ENCODE data around the gene PSME3IP1.

DNA sequence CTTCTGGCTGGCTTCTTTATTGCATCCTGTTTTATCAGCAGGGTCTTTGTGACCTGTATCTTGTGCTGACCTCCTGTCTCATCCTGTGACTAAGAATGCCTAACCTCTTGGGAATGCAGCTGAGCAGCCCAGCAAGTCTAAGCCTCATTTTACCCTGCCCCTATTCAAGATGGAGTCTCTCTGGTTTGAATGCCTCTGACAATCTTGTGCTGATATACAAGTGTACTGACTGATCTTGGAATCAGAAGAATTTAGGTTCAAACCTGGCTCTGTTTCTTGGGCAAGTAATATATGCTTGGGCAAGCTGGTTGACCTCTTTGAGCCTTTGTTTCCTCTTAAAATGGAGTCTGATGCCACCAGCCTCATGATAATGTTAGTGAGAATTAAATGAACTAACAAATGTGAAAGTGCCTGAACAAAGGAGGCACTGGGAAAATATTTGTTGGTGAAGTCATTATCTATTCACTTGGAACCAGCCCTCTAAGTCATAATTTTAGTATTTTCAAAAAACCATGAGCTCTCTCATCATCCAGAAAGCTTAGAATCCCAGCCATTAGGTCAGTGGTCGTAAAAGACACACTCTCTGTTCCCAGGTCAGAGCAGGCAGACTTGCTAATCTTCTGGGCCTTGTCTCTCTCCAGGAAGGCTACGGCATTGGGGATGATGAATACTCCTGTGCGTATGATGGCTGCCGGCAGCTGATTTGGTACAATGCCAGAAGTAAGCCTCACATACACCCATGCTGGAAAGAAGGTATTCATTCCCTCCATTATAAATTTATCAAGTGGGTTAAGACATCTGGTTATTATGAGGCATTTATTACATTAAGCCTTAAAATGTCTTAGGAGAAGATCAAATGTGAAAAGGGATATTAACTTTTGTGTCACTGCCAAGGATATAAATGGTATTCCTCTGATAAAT lies 41.1 kb upstream of the PSME3IP1 start:
- no peak for TF ChIP-seq POLR2A (IDR thresholded peaks at IDR 0.05; ENCODE audit: extremely low read depth, insufficient read length)
- TF ChIP-seq, protein P1, sequence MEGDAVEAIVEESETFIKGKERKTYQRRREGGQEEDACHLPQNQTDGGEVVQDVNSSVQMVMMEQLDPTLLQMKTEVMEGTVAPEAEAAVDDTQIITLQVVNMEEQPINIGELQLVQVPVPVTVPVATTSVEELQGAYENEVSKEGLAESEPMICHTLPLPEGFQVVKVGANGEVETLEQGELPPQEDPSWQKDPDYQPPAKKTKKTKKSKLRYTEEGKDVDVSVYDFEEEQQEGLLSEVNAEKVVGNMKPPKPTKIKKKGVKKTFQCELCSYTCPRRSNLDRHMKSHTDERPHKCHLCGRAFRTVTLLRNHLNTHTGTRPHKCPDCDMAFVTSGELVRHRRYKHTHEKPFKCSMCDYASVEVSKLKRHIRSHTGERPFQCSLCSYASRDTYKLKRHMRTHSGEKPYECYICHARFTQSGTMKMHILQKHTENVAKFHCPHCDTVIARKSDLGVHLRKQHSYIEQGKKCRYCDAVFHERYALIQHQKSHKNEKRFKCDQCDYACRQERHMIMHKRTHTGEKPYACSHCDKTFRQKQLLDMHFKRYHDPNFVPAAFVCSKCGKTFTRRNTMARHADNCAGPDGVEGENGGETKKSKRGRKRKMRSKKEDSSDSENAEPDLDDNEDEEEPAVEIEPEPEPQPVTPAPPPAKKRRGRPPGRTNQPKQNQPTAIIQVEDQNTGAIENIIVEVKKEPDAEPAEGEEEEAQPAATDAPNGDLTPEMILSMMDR (IDR thresholded peaks at IDR 0.05; ENCODE audit: low read depth, low read length), result no peak

Data from NB4 (cell line).